Measurements from ENCODE around the gene ITPRIP.

DNA sequence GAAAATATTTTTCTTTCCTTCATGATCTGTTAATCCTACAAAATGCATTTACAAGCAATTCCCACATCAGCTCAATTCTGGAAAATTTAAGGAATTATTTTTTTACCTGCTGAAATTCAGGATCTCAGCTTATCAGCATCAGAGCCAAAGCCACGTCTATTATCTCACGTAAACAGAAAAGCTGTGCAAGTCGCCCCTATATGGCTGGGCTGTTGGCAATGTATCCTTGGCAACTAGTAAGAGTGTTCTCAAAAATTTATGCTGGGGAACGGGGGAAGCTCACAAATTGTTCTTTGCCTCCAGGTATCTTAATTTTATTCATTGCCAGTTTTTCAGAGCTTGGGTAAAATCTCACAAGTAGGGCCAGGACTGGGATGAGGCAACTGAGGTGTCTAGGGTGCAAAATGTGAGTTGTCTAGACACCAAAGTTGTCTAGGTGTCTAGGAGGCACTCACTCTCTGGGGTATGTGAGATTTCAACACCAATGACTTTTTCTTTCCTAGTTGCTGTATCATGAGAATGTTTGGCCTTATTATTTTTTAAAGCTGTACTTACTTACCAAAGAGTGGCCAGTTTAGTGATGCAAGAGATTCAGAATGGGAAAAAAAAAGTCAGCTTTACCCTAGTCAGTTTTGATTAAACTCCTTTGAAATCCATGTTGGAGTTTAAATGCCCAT, 64.2 kb downstream of the ITPRIP start:
- no peak for TF ChIP-seq EZH2 (IDR thresholded peaks at IDR 0.05)
- no peak for TF ChIP-seq EZH2phosphoT487 (IDR thresholded peaks at IDR 0.05)

All from neural progenitor cell (in vitro differentiated cells).